Lung (tissue), 12 donors: ENCODE data around the gene ATAD3B. TPM values are rescaled to one million over a fixed set of nuclear protein-coding genes. Genes with fewer than 3 reads are reported as not detected.

ENCODE experiments used
- ATAC-seq: fragments of 200-7000 bp; cut with Tn5 transposase; one replicate; pipeline ENCODE4 v1.9.1; 2020; ENCODE audit warnings: moderate number of reproducible peaks; ENCODE audit not compliant: insufficient read depth, low FRiP score
- DNase-seq, 3 donors: peaks; one replicate each; pipeline ENCODE4 v3.0.0-alpha.2; 2013 to 2017
- H3K27ac ChIP-seq, 2 donors: one replicate each; pipeline ENCODE4 v1.5.1; 2013; ENCODE audit warnings: mild to moderate bottlenecking in 2 of 2, moderate library complexity in 2 of 2, control low read depth in 1 of 2, inconsistent platforms in 1 of 2, low read depth in 1 of 2, low read length in 1 of 2
- H3K27me3 ChIP-seq, 3 donors: one replicate each; pipeline ENCODE4 v1.5.1; 2013; ENCODE audit warnings: low read length in 2 of 3; ENCODE audit not compliant: control insufficient read depth in 3 of 3, insufficient read depth in 3 of 3
- H3K36me3 ChIP-seq, 4 donors: one replicate each; pipeline ENCODE4 v1.5.1; 2013; ENCODE audit warnings: low read length in 4 of 4, mild to moderate bottlenecking in 1 of 4, moderate library complexity in 1 of 4; ENCODE audit not compliant: control insufficient read depth in 4 of 4, insufficient read depth in 4 of 4
- H3K4me1 ChIP-seq, 5 donors: one replicate each; pipeline ENCODE4 v1.5.1; 2013; ENCODE audit warnings: low read length in 5 of 5, mild to moderate bottlenecking in 2 of 5, moderate library complexity in 1 of 5; ENCODE audit not compliant: control insufficient read depth in 5 of 5, insufficient read depth in 5 of 5
- H3K4me3 ChIP-seq: one replicate; pipeline ENCODE4 v1.5.1; 2013; ENCODE audit warnings: mild to moderate bottlenecking, control low read depth, moderate library complexity
- H3K9ac ChIP-seq, 2 donors: one replicate each; pipeline ENCODE4 v1.5.1; 2013; ENCODE audit warnings: low read length in 2 of 2, control low read depth in 1 of 2; ENCODE audit not compliant: insufficient read depth in 1 of 2
- H3K9me3 ChIP-seq, 4 donors: one replicate each; pipeline ENCODE4 v1.5.1; 2013; ENCODE audit warnings: low read length in 3 of 4, mild to moderate bottlenecking in 1 of 4, moderate library complexity in 1 of 4; ENCODE audit not compliant: control insufficient read depth in 4 of 4, insufficient read depth in 3 of 4
- WGBS, 2 donors: extraction: QIAGEN DNeasy Blood & Tissue Kit; methylation state at CpG; one replicate each; pipeline ENCODE4 v1.1.7; 2013; 5-methylcytosine and 5-hydroxymethylcytosine counted together
- polyA plus RNA-seq, 2 donors: library from polyadenylated mRNA; stranded (reverse); fragments of 200-250 nt; gene quantifications; one replicate each; pipeline ENCODE4 v1.2.1, GENCODE V29; 2013
- total RNA-seq, 2 donors: library from RNA; depleted of rRNA in 1 of 2; stranded (reverse); fragments of >200 nt in 1 of 2; gene quantifications; one replicate each; pipeline ENCODE4 v1.2.1, GENCODE V29; 2014 to 2021
- TF ChIP-seq, protein P1 (sequence below): IDR thresholded peaks from 2 replicates; pipeline ENCODE4 v1.5.1; 2012; ENCODE audit warnings: mild to moderate bottlenecking; ENCODE audit errors: control extremely low read depth, extremely low read depth
- donor health status: control.
- donor health status: control.
- donor health status: Bipolar disorder and iron deficiency.
- donor health status: healthy.
- donor health status: DM: yes; HTN: yes; CAD: no.

Gene ATAD3B
- total and polyA plus RNA-seq, 4 donors, result 21.6 to 39.0 (median 28.0) TPM

DNA sequence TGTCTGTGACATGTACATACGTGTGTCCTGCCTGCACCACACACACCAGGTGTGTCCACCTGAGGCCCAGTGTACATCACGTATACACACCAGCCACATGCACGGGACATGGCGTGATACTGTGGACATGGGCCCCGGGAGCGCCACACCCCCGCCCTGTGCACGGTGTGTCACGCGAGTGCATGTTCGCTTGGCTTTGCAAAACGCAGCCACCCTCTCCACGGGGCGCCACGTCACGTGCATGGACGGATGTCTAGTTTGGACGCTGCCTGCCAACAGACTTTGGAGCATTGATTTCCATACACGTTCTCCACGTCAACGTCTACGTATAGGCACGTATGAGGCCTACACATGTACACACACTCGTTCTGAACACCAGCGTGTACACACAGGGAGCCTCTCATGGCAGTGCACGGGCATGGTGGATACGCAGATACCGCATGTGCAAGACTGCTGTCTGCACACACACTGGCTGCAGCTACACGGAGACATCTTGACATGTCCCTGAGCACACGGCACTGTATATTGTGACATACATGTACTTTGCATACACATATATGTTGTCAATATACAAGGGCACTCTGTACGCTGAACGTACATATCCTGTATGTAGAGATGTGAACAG, 66.2 kb downstream of the ATAD3B start:
- TF ChIP-seq, protein P1, sequence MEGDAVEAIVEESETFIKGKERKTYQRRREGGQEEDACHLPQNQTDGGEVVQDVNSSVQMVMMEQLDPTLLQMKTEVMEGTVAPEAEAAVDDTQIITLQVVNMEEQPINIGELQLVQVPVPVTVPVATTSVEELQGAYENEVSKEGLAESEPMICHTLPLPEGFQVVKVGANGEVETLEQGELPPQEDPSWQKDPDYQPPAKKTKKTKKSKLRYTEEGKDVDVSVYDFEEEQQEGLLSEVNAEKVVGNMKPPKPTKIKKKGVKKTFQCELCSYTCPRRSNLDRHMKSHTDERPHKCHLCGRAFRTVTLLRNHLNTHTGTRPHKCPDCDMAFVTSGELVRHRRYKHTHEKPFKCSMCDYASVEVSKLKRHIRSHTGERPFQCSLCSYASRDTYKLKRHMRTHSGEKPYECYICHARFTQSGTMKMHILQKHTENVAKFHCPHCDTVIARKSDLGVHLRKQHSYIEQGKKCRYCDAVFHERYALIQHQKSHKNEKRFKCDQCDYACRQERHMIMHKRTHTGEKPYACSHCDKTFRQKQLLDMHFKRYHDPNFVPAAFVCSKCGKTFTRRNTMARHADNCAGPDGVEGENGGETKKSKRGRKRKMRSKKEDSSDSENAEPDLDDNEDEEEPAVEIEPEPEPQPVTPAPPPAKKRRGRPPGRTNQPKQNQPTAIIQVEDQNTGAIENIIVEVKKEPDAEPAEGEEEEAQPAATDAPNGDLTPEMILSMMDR, result no peak
- Histone ChIP-seq H3K4me1 (peaks cover 0 to 10% (median 3%) of the 10 kb centered on the region in 5 donors), H3K4me3 (no peak overlapping the region), H3K9me3 (peaks cover 0 to 3% (median 0%) of the 10 kb centered on the region in 4 donors), H3K36me3 (peaks cover 0 to 16% (median 3%) of the 10 kb centered on the region in 4 donors), H3K27me3 (no peaks in the 10 kb centered on the region), H3K9ac (no peak overlapping the region), H3K27ac (no peak overlapping the region)
- no peak for DNase-seq
- ATAC-seq, result no peak
- 95% methylated on average over 32 of the region's 32 CpGs for WGBS, 2 donors

DNA sequence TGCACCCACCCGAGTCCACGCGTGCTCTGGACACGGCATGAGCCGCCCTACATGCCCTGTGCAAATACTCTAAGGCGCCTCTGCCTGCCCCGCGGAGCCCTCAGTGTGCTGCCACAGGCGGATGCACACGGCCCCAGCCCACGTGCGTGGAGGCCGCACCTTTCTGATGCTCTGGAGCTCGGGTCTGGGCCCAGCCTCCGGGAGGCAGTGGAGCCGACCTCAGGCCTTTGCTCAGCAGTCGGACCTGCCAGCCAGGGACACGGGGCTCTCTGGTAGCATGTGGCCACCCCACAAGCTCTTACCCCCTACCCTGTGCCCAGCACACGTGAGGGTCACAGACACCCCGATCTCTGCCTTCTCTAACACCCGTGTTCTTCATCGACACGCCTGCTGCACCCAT, 66.8 kb downstream of the ATAD3B start:
- peaks cover 0 to 10% (median 3%) of the 10 kb centered on the region in 5 donors for H3K4me1 ChIP-seq
- TF ChIP-seq, protein P1, result no peak
- H3K9me3 ChIP-seq, result peaks cover 0 to 3% (median 0%) of the 10 kb centered on the region in 4 donors
- no peak overlapping the region for H3K4me3 ChIP-seq
- 95% methylated on average over 23 of the region's 23 CpGs for WGBS, 2 donors
- DNase-seq (no peak), ATAC-seq (no peak)
- H3K27ac ChIP-seq, result no peak overlapping the region
- H3K27me3 ChIP-seq, result no peaks in the 10 kb centered on the region
- peaks cover 0 to 22% (median 3%) of the 10 kb centered on the region in 4 donors for H3K36me3 ChIP-seq
- H3K9ac ChIP-seq, result no peak overlapping the region

GRCh38 chr1:1538989-1539309, 67.4 kb downstream of the ATAD3B start:
- Histone ChIP-seq H3K27me3 (no peaks in the 10 kb centered on the region), H3K4me1 (peaks cover 0 to 10% (median 3%) of the 10 kb centered on the region in 5 donors), H3K9ac (no peak overlapping the region), H3K27ac (no peak overlapping the region), H3K36me3 (peaks cover 0 to 24% (median 3%) of the 10 kb centered on the region in 4 donors), H3K4me3 (no peak overlapping the region), H3K9me3 (peaks cover 0 to 3% (median 0%) of the 10 kb centered on the region in 4 donors)
- no peak for DNase-seq
- WGBS, 2 donors, result 89 to 95% methylated on average over 18 of the region's 18 CpGs
- no peak for ATAC-seq
- TF ChIP-seq, protein P1, result no peak
